Subcutaneous abdominal adipose tissue (tissue), 5 donors: Measurements from ENCODE around the gene CTNND2.

Experiments used
- H3K27ac ChIP-seq: one replicate; pipeline ENCODE4 v1.7.0; 2013; ENCODE audit warnings: low read depth, mild to moderate bottlenecking, inconsistent platforms, low read length, moderate library complexity
- H3K27me3 ChIP-seq, 5 donors: one replicate each; pipeline ENCODE4 v1.7.0; 2013; ENCODE audit warnings: low read length in 5 of 5, inconsistent platforms in 1 of 5; ENCODE audit not compliant: control insufficient read depth in 5 of 5, insufficient read depth in 4 of 5
- H3K36me3 ChIP-seq, 5 donors: one replicate each; pipeline ENCODE4 v1.7.0; 2013; ENCODE audit warnings: low read length in 5 of 5; ENCODE audit not compliant: control insufficient read depth in 5 of 5, insufficient read depth in 5 of 5
- H3K4me1 ChIP-seq, 5 donors: one replicate each; pipeline ENCODE4 v1.7.0; 2013; ENCODE audit warnings: low read length in 5 of 5, mild to moderate bottlenecking in 3 of 5, moderate library complexity in 1 of 5; ENCODE audit not compliant: control insufficient read depth in 5 of 5, insufficient read depth in 5 of 5
- H3K4me3 ChIP-seq, 5 donors: one replicate each; pipeline ENCODE4 v1.7.0; 2013; ENCODE audit warnings: low read length in 5 of 5, low read depth in 1 of 5
- H3K9ac ChIP-seq, 5 donors: one replicate each; pipeline ENCODE4 v1.7.0; 2013; ENCODE audit warnings: low read length in 5 of 5, mild to moderate bottlenecking in 4 of 5, moderate library complexity in 3 of 5
- H3K9me3 ChIP-seq, 5 donors: one replicate each; pipeline ENCODE4 v1.7.0; 2013; ENCODE audit warnings: low read length in 5 of 5; ENCODE audit not compliant: control insufficient read depth in 5 of 5
- donor health status: healthy.
- donor health status: healthy.
- donor health status: healthy.
- donor health status: healthy.
- donor health status: healthy.

CTNND2 gene

GRCh38 chr5:11797132-11797531, 107.1 kb downstream of the CTNND2 start:
- Histone ChIP-seq H3K27me3 (no peaks in the 10 kb centered on the region), H3K9ac (no peak overlapping the region), H3K27ac (no peak overlapping the region), H3K36me3 (no peaks in the 10 kb centered on the region), H3K4me1 (no peaks in the 10 kb centered on the region), H3K4me3 (no peak overlapping the region), H3K9me3 (no peaks in the 10 kb centered on the region)

DNA sequence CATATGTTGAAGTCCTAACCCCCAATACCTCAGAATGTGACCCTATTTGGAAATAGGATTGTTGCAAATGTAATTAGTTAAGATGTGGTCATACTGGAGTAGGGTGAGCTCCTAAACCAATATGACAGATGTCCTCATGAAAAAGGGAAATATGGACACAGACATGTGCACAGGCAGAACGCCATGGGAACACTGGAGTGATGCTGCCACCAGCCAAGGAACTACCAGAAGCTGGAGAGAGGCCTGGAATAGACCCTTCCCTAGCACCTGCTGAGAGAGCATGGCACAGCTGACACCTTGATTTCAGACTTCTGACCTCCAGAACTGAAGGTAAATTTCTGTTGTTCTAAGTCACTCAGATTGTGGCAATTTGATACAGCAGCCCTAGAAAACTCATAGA, 110.8 kb downstream of the CTNND2 start:
- Histone ChIP-seq H3K4me1 (no peaks in the 10 kb centered on the region), H3K27ac (no peak overlapping the region), H3K36me3 (no peaks in the 10 kb centered on the region), H3K4me3 (no peak overlapping the region), H3K9me3 (peaks cover 0 to 2% (median 0%) of the 10 kb centered on the region in 5 donors), H3K9ac (no peak overlapping the region), H3K27me3 (no peaks in the 10 kb centered on the region)

GRCh38 chr5:11792621-11793020, 111.6 kb downstream of the CTNND2 start:
- H3K9ac ChIP-seq: no peak overlapping the region
- H3K4me1 ChIP-seq: no peaks in the 10 kb centered on the region
- H3K27me3 ChIP-seq: no peaks in the 10 kb centered on the region
- H3K9me3 ChIP-seq: peaks cover 0 to 2% (median 0%) of the 10 kb centered on the region in 5 donors
- H3K4me3 ChIP-seq: no peak overlapping the region
- H3K27ac ChIP-seq: no peak overlapping the region
- no peaks in the 10 kb centered on the region for H3K36me3 ChIP-seq

DNA sequence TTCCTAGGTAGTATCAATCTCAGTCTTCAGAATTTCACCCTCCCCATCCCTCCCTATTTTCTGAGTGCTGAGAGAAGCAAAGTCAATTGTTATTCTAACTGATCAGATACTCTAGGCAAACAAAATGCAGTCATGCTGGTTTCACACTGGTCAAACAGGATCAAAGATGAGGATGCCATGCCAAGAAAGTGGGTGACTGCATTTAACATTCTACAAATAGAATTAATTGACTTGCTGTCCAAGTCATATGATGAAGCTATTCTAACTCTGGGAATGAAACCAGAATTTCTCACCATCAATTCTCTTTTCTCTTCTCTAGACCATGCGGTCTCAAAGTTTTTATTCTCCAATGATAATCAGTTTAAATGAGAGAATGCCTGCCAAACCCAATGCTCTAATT, 112.5 kb downstream of the CTNND2 start:
- no peak overlapping the region for H3K9ac ChIP-seq
- H3K36me3 ChIP-seq: no peaks in the 10 kb centered on the region
- no peak overlapping the region for H3K27ac ChIP-seq
- no peaks in the 10 kb centered on the region for H3K27me3 ChIP-seq
- no peaks in the 10 kb centered on the region for H3K4me1 ChIP-seq
- H3K9me3 ChIP-seq: peaks cover 0 to 2% (median 0%) of the 10 kb centered on the region in 5 donors
- no peak overlapping the region for H3K4me3 ChIP-seq

DNA sequence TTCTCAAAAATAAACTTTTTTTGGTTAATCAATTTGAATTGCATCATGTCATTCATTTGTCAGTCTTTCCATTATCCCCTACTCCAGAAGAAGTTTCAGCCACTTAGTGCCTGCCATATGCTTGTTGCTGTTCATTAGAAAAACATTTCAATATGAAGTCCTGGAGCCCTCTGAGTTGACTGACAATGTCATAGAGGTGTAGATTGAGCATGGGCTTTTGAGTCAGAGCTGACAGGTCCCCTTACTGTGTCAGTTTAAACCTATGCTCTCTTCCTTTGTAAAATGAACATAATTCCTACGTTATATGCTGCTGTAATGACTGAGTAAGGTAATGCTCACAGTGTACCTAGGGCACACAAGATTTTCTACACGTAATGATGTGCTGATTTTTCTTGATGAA, 114.0 kb downstream of the CTNND2 start:
- Histone ChIP-seq H3K9me3 (peaks cover 0 to 2% (median 0%) of the 10 kb centered on the region in 5 donors), H3K4me1 (no peaks in the 10 kb centered on the region)

GRCh38 chr5:11785771-11786352, 118.4 kb downstream of the CTNND2 start:
- Histone ChIP-seq H3K27ac (no peak overlapping the region), H3K9me3 (peaks cover 0 to 7% (median 0%) of the 10 kb centered on the region in 5 donors), H3K9ac (no peak overlapping the region), H3K4me1 (no peaks in the 10 kb centered on the region), H3K36me3 (no peaks in the 10 kb centered on the region), H3K27me3 (no peaks in the 10 kb centered on the region), H3K4me3 (no peak overlapping the region)

More for the DNA sequence above, 114.0 kb downstream of the CTNND2 start:
- H3K4me3 ChIP-seq: no peak overlapping the region
- no peaks in the 10 kb centered on the region for H3K27me3 ChIP-seq
- H3K27ac ChIP-seq: no peak overlapping the region
- no peak overlapping the region for H3K9ac ChIP-seq
- no peaks in the 10 kb centered on the region for H3K36me3 ChIP-seq

DNA sequence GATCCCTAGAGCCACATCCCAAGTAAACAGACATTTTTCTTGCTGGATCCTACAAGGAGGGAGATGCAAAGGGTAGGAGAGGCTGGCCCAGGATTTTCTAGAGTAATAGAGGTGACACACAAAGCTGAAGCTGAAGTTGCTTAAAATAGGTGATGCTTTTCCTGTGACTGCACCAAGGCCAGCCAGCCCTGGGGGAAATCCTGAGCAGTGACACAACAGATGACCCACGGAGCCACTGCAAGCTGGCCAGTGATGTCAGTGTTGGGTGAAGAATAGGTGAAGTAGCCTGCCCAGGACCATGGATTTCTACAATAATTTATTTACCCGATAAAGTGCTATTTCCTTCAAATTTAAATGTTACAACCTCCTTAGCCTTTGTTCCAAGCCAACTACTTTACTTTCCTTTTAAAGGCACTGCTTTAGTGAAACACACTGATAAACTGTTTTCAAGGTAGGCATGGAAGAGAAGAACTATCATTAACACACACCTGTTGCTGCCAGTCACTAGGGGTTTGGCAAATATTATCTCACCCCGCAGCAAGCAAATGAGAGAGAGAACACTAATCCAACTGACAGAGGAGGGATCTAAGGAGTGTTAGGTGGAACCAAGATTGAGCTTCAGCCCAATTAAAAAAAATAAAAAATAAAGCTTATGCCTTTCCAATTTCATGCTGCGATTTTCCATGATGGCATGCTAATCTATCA, 123.5 kb downstream of the CTNND2 start:
- Histone ChIP-seq H3K9ac (no peak overlapping the region), H3K27me3 (no peaks in the 10 kb centered on the region), H3K9me3 (peaks cover 0 to 7% (median 0%) of the 10 kb centered on the region in 5 donors), H3K4me3 (no peak overlapping the region), H3K36me3 (no peaks in the 10 kb centered on the region), H3K4me1 (no peaks in the 10 kb centered on the region), H3K27ac (no peak overlapping the region)

DNA sequence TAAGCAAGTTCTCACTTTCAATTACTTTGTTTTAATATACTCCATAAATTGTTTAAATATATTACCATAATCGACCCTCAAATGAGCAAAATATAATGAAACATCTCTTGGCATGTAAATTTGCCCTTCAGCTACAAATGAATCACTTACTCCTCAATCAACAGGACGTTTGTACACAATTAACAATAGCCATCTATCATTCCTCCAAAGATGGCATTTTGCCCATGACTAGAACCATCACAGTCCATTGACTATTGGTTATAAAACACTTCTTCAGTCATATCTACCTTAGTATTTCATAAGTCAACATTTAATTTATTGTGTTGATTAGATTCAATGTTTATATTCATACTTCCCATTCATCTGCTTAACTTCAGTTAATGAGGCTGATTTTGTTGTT, 127.2 kb downstream of the CTNND2 start:
- H3K27me3 ChIP-seq: no peaks in the 10 kb centered on the region
- no peak overlapping the region for H3K9ac ChIP-seq
- no peaks in the 10 kb centered on the region for H3K36me3 ChIP-seq
- H3K27ac ChIP-seq: no peak overlapping the region
- H3K9me3 ChIP-seq: no peaks in the 10 kb centered on the region
- no peak overlapping the region for H3K4me3 ChIP-seq
- H3K4me1 ChIP-seq: no peaks in the 10 kb centered on the region

DNA sequence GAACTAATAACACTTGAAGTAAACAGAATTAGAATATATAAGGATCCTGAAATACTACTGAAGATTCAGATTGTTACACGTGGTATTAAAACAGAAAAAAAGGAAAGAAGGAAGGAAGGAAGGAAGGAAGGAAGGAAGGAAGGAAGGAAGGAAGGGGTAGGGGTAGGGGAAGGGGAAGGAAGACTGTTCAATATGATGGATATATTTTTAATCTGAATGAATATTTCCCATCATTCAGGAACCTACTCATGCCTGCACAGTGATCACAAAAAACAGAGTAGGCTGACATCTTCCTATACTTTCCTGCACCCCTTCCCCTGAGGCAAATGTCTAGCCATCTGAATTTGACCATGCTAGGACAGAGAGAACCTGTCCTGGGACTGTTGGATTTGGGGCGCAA, 133.9 kb downstream of the CTNND2 start:
- peaks cover 0 to under 1% (median 0%) of the 10 kb centered on the region in 5 donors for H3K9me3 ChIP-seq
- no peaks in the 10 kb centered on the region for H3K27me3 ChIP-seq
- no peaks in the 10 kb centered on the region for H3K4me1 ChIP-seq
- no peak overlapping the region for H3K9ac ChIP-seq
- H3K4me3 ChIP-seq: no peak overlapping the region
- H3K36me3 ChIP-seq: no peaks in the 10 kb centered on the region
- H3K27ac ChIP-seq: no peak overlapping the region

DNA sequence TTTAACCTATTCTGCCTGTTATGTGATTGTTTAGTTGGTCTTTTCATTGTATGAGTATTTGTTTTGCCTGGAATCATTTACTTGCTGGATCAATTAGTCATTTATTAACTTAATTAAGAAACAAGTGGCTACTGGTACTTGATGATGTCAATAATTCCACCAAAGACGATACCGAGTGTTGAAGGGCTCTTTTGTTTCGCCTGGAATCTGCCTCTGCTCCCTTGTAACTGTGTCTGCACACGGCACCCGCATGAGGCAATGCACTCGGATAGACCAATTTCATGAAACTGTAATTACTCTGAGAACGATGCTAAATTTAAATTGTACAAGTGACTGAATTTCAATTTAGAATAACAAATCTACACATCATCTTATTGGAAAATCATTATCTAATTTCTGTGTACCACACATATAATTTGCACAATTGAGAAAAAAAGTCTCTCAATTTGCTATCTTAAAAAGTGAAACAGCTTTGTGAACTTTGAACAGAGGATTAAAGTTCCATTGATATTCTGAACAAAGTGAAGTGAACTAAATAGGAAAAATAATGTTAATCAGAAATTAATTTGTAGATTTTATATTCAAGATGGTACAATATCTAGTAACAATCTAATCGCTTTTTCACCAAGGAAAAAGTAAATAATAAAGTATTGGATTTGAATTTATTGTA, 143.2 kb downstream of the CTNND2 start:
- Histone ChIP-seq H3K27me3 (no peaks in the 10 kb centered on the region), H3K9ac (no peak overlapping the region), H3K27ac (no peak overlapping the region), H3K4me3 (no peak overlapping the region), H3K36me3 (no peaks in the 10 kb centered on the region), H3K4me1 (no peaks in the 10 kb centered on the region), H3K9me3 (peaks cover 0 to 13% (median 8%) of the 10 kb centered on the region in 5 donors)
